ENCODE results near the gene ISCU.

ISCU gene

GRCh38 chr12:108559748-108560147 is 2.6 kb upstream of the ISCU start:
- TF ChIP-seq ZNF274 (IDR thresholded peaks at IDR 0.05; ENCODE audit: low read depth, low read length) = no peak
- peak overlapping the region; percentile 72 for H3K4me3 ChIP-seq (ENCODE audit: low read length)

- TF ChIP-seq ZNF274 (IDR thresholded peaks at IDR 0.05; ENCODE audit: low read depth, low read length) = no peak
- H3K4me3 ChIP-seq (ENCODE audit: low read length) = peak overlapping the region; percentile 72
Observed at GRCh38 chr12:108560321-108560721, 2.1 kb upstream of the ISCU start.

DNA sequence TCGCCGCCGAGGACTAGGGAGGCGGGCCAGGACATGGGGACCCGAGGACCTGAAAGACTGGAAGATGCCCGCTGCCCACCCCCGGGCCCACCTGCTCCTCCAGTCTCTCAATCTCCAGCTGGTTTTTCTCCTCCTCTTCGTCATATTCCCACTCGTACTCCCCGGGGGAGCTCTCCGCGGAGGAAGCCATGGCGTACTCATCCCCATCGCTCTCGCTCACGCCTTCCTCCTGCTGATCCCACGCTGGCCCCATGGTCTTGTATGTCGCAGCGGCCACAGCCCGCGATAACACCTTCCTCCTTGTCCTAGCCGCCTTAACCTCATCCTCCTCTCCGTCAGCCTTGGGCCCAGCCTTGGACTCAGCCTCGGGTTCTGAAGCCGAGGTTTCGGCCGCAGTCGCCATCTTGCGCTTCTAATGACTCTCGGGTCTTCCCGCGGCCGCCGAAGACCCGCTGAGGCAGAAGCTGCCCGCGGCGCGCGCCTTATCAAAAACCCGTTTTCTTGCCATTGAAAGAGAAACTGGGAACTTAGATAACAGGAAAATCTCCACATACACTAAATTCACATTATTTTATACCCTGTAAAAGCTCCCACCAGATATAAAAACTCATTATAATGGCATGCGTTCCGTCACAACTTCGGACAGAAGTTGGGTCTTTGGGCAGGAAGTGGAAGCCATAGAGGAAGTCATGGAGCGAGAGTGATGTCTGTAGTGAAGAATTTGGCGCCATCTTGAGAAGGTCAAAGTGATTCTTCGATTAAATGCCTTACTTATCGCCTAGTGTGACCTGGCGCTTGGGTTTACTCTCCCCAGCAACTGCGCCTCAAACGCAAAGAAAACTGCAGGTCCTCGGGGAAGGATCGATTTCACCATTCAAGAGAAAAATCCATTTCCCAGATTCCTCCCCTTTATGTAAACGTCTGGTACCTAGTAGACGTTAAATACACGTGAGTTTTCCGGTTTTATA is 1.4 kb upstream of the ISCU start, which contains the start of gene SART3:
TSS of gene SART3 (minus strand) at position 422 of the 968 bp plus-strand sequence. CDS start at position 403, 19 bp downstream.
- peak within 1 kb of the TSS; percentile 72 for H3K4me3 ChIP-seq (ENCODE audit: low read length)
- TF ChIP-seq ZNF274 (IDR thresholded peaks at IDR 0.05; ENCODE audit: low read depth, low read length) = no peak

GRCh38 chr12:108561852-108562347 is 496 bp upstream of the ISCU start:
- peak overlapping the region; percentile 72 for H3K4me3 ChIP-seq (ENCODE audit: low read length)
- TF ChIP-seq ZNF274 (IDR thresholded peaks at IDR 0.05; ENCODE audit: low read depth, low read length) = no peak

DNA sequence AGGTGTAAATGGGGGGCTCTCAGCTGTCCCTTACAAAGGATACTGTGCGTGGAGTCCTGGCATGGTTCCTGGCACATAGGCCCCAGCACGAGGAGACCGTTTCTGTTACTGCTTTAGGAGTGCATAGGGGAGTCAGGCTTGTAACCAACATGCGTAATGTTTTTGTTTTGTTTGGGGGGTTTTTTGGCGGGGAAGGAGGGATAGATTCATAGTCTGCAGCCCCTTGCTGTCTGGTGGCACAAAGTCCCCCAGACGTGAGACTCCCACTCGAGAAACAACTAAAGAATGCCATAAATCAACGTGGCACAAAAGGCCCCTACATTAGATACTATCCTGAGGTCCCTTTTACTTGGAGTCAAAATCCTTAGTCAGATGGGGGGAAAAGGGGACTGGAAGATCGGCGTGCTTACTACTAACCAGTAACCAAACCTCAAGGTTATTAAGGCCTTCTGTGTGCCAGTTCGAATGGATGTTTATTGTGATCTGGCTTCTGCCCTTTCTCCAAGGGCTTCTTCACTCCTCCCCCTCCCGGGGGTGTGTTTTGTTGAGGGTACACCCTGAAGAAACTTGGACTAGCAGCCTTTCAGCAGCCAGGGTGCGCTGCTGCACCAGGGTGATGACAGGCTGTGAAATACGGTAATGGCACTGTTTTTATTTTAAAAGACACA is 874 bp downstream of the ISCU start:
- TF ChIP-seq ZNF274 (IDR thresholded peaks at IDR 0.05; ENCODE audit: low read depth, low read length) = no peak
- peak overlapping the region; percentile 84 for H3K4me3 ChIP-seq (ENCODE audit: low read length)

DNA sequence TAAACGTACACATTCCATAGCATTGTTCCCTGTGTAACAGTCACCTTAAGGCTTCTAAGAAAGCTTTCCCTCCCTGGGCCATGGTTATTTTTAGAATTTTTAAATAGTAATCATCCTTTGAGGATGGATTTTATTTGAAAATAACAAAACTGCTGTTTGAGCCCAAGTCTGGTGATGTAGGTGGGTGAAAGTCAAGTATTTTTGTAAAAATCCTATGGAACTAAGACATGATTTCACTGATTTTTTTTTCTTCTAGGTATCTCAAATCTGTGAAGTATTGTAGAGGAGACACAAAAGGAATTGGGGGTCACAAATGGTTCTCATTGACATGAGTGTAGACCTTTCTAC is 1.4 kb downstream of the ISCU start:
- H3K4me3 ChIP-seq (ENCODE audit: low read length) = peak overlapping the region; percentile 84; the same call in 1 of the 2 replicates
- TF ChIP-seq ZNF274 (IDR thresholded peaks at IDR 0.05; ENCODE audit: low read depth, low read length) = no peak

GRCh38 chr12:108564724-108565123 is 2.3 kb downstream of the ISCU start:
- no peak overlapping the region; the same call in 1 of the 2 replicates for H3K4me3 ChIP-seq (ENCODE audit: low read length)
- no peak for TF ChIP-seq ZNF274 (IDR thresholded peaks at IDR 0.05; ENCODE audit: low read depth, low read length)

DNA sequence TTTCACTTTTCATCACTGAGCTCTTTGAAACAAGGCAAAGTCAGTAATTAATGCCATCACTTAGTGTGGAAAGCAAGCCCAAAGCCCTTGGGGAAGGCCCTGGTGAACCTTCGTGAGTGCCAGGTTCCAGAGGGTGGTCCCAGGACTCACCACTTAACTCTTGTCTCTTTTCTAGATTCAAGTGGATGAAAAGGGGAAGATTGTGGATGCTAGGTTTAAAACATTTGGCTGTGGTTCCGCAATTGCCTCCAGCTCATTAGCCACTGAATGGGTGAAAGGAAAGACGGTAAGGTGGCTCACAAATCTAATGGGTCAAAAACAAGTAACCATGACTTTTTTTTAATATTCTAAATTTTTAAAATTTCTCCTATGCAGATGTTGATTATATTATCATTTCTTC is 2.8 kb downstream of the ISCU start:
- TF ChIP-seq ZNF274 (IDR thresholded peaks at IDR 0.05; ENCODE audit: low read depth, low read length) = no peak
- H3K4me3 ChIP-seq (ENCODE audit: low read length) = no peak overlapping the region; the same call in 1 of the 2 replicates

DNA sequence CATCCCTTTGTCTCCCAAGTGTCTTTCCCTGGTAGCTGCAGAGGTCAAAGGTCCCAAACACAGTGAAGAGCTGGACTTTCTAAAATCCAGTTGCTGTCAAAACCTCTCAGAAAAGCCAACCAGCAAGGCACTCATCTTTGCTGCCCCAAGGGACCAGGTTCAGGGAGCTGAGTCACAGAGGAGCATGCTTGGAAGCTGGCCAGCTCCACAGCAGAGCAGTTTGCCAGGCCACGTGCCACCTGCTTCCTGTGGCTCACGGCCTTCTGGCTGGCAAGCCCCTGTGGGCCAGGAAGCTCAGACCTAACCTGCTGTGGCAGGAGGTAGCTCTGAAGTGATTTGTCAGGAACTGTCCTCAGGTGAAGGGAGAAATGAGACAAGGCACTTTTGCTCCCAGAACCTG is 3.6 kb downstream of the ISCU start:
- no peak overlapping the region for H3K4me3 ChIP-seq (ENCODE audit: low read length)
- no peak for TF ChIP-seq ZNF274 (IDR thresholded peaks at IDR 0.05; ENCODE audit: low read depth, low read length)

GRCh38 chr12:108566452-108566851 is 4.1 kb downstream of the ISCU start:
- no peak for TF ChIP-seq ZNF274 (IDR thresholded peaks at IDR 0.05; ENCODE audit: low read depth, low read length)
- H3K4me3 ChIP-seq (ENCODE audit: low read length) = no peak overlapping the region

- TF ChIP-seq ZNF274 (IDR thresholded peaks at IDR 0.05; ENCODE audit: low read depth, low read length) = no peak
- peak overlapping the region; percentile 64; the same call in 1 of the 2 replicates for H3K4me3 ChIP-seq (ENCODE audit: low read length)
Observed at GRCh38 chr12:108567406-108568337, 5.3 kb downstream of the ISCU start.

GRCh38 chr12:108568338-108569154 is 6.2 kb downstream of the ISCU start:
- no peak for TF ChIP-seq ZNF274 (IDR thresholded peaks at IDR 0.05; ENCODE audit: low read depth, low read length)
- peak overlapping the region; percentile 64; the same call in 1 of the 2 replicates for H3K4me3 ChIP-seq (ENCODE audit: low read length)

Measured in GM08714 (cell line).